ENCODE results near the gene IL12B.
"Not testable (repeated sequence)": the region's sequence is repeated elsewhere in the genome, so short reads cannot be mapped to it uniquely, and the experiment has no call there.

GRCh38 chr5:159350216-159350615, 19.9 kb upstream of the IL12B start:
- not testable (repeated sequence) for TF ChIP-seq CTCF, POLR2A, EP300 (IDR thresholded peaks at IDR 0.05)
